ENCODE measurements around the gene ELMO2. TPM values are rescaled to one million over a fixed set of nuclear protein-coding genes. Genes with fewer than 3 reads are reported as not detected.

The ELMO2 gene
- total RNA-seq, 1 donor from 2014 or later, result 65.1 TPM

DNA sequence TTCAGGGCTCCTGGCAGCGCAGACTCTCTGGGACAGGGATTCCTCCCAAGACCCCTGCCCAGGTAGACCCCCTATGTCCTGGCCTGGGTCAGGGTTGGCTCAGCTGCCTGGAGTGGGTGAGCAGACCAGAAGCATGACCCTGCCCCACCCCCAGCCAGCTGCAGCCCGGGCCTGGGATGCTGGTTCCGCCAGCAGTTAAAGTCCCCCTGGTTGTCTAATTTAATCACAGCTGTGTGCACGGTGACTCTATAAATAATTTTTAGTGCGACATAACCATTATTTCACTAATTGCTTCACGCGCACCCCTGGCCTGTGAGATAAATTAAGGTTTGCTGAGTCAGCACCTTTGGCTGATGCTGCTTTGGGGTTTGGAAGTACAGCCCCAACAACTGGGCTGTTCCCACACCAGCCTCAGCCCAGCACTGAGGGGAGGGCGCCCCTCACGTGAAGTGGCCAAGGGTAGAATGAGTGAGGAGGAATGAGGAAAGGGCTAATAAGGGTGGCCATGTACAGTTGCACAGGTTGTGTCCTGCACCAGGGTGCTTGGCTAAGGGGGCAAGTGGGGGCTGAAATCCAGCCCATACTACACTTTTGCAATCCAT is 72.0 kb downstream of the ELMO2 start:
- intact Hi-C loops (cut with micrococcal nuclease), result no loop called here

GRCh38 chr20:46333161-46333991 is 73.0 kb downstream of the ELMO2 start:
- intact Hi-C loops (cut with micrococcal nuclease), result no loop called here

DNA sequence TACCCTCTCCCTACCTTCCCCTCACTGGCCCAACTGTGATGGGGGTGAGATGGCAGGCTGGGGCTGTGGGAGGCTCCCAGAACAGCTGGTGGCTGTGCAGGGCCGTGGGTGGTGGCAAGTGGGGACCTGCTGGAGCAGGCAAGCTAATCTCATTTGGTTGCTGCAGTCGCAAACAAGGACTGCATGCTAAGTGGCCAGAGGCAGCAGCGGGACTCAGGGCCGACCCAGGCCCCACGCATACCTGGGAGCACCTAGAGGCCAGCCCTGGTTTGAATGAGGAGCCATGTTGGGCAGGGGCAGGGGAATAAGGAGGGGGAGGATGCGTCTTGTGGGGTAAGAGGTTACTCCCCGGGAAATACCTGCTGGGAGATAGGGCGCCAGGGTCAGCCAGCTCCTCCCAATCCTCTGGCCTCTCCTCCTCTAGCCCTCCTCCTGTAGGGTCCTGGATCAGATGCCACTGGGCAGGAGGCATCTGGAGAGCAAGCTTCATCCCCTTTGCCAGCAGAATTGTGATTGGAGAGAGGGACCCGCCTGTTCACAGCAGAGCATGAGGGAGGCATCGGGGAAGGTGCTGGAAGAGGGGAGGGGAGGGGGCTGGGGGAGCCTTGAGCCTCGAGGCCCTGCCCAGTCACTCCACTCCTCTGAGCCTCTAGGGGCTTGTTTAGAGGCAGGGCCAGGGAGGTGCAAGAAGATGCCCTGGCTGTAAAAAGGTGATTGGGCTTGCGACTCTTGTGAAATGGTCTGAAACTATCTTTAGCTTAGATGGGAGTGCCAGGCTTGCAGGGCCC is 73.8 kb downstream of the ELMO2 start:
- intact Hi-C loops (cut with micrococcal nuclease), result no loop called here

DNA sequence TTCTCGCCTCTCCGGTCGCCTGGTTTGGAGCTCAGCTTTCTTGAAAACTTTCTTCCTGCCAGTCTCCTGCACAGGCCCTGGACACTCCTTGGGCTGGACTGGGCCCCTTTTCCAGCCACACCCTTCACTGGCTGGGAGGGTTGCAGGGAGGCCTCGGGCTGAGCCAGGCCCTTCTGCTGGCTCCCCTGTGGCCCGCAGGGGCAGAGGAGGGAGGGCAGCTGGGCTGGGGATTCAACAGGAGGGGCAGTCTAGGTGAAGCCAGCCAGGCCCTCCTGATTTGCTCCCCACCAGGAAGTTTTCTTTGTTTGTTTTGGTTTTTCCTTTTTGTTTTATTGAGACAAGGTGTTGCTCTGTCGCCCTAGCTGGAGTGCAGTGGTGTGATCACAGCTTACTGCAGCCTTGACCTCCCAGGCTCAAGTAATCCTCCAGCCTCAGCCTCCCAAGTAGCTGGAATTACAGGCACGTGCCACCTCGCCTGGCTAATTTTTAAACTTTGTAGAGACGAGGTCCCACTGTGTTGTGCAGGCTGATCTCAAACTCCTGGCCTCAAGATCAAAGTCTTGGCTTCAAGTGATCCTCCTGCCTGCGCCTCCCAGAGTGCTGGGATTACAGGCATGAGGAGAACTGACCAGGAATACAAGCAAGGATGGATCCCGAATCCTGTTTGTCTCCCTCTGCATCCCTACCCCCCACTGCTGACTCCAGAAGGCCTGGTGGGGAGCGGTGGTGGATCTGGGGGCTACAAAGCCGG is 74.6 kb downstream of the ELMO2 start:
- intact Hi-C loops (cut with micrococcal nuclease), result no loop called here

- intact Hi-C loops (cut with micrococcal nuclease), result no loop called here
Measured at GRCh38 chr20:46330831-46331371, 75.5 kb downstream of the ELMO2 start.

GRCh38 chr20:46330072-46330763 is 76.2 kb downstream of the ELMO2 start:
- intact Hi-C loops (cut with micrococcal nuclease), result no loop called here

DNA sequence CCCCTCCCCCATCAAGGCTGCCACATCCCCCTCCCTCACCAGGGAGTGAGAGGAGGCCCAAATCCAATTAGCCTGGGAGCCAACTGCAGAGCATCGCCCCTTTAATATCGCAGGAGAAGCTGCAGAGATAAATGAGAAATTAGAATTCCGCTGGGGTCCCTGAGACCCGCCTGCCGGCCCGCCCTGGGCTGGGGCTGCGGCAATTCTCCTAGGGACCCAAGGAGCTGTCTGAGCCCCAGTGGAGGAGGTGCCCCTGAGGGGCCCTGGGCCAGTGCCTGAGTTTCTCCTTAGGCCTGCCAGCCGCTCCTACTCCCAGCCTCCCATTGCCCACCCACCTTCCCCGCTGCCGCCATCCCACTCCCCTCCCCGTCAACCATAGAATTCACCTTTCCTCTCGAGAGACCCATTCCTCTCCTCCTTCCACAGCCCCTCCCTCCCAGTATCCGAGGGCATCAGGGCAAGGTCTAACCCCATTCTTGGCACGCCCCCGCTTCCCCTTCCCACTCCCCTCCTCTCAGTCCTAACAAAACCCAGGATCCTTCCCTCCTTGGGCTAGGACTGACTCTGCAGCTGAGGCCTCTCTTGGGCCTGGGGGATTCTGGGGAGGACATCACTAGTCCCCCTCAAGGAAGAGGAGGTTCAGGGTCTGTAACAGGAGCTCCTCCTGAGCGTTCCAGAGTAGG is 78.1 kb downstream of the ELMO2 start:
- intact Hi-C loops (cut with micrococcal nuclease), result no loop called here

GRCh38 chr20:46327557-46327956 is 78.9 kb downstream of the ELMO2 start:
- intact Hi-C loops (cut with micrococcal nuclease), result no loop called here

DNA sequence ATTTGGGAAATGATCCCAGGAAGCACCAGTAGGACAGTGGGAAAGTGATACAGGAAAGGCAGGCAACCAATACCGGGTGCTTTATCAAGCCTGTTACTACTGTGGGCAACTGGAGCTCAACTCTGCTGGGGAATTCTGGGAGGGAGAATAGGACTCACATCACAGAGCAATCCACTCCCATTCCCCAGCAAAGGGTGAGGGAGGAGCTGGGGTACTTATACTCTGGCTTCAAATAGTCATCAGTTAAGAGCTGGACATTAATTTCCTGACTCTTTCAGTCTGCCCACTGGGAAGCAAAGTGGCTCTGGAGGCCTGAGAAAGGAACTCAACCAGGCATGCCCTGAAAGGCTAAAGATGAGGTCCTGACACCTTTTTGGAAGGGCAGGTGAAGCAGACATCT is 80.6 kb downstream of the ELMO2 start:
- intact Hi-C loops (cut with micrococcal nuclease), result no loop called here

DNA sequence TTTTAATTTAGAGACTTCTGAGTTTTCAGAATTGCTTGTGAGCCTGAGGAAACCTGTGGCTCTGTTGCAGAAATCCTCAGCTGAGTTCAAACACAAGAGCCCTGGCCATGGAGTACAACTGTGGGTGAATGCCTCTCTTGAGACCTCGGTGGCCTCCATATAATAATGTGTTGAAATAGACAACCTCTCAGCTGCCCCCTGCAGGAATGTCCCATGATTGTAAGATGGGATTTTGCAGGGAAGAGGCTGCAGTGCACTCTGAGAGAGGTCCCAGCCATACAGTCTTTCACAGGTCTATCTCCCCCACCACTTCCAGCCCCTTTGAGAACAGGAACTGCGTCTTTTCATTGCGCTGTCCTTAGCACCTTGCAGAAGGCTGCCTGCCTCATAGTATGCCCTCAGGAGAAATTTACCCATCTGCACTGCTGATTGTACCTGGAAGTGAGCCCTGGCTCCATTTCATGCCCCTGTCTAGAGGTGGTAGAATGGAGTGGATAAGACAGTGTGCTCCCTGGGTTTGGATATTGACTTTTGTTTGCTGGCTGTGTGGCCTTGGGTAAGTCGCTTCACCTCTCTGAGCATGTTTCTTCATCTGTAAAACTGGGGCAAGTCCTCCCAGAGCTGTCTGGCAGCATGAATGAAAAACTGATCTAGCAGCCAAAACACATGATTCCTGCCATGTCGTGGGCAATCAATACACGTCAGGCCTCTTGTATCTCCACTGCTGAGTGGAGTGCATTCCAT is 81.3 kb downstream of the ELMO2 start:
- intact Hi-C loops (cut with micrococcal nuclease), result no loop called here

DNA sequence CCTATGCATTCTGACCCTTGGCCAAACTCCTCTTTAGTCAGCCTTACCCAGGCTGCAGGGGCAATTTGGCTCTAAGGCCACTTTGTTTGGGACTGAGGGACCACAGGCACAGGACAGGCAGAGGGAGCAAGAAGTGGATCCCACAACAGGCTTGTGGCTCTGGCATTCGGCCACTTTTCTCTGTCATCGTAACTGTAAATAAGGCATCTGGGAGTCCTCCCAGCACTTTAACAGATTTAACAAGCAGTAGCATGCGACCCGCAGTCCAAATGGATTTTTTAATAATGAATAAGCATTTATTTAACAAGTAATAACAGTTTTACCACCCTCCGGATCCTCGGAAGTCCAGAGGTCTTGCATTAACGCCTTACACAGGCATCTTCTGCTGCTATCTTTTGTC is 82.0 kb downstream of the ELMO2 start:
- intact Hi-C loops (cut with micrococcal nuclease), result no loop called here

DNA sequence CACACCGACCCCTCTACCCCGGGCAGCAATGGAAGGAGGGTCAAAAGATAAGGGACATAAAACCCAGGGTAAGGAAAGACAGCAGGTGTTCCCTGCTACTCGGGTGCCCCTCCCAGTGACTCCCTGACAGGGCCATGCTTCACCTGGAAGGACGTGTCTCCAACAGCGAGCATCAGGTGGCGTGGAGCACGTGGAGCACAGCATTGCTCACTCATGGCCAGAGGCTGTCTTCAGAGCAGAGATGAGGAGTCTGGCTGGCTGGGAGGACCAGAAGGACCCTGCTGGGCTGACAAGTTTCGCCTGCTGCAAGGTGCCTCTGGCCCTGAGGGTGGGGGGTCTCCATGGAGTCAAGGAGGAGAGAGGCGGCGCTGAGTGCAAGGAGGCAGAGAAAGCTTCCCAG is 82.9 kb downstream of the ELMO2 start:
- intact Hi-C loops (cut with micrococcal nuclease), result no loop called here

- intact Hi-C loops (cut with micrococcal nuclease), result no loop called here
Measured at GRCh38 chr20:46322641-46323040, 83.8 kb downstream of the ELMO2 start.

- intact Hi-C loops (cut with micrococcal nuclease), result no loop called here
Measured at GRCh38 chr20:46317685-46318177, 88.7 kb downstream of the ELMO2 start.

- intact Hi-C loops (cut with micrococcal nuclease), result no loop called here
Measured at GRCh38 chr20:46316984-46317684, 89.3 kb downstream of the ELMO2 start.

Measured in T-helper 2 cell treated with Interferon-gamma antibody and Interleukin-4, amounts not matched to agents 100 ng/mL and 5 ng/mL, for 36 hours (primary cell).